ENCODE results near the gene NRG2. TPM values are rescaled to one million over a fixed set of nuclear protein-coding genes. Genes with fewer than 3 reads are reported as not detected.

Gene NRG2
- total and polyA plus RNA-seq, 2 experiments from 2014 or later: 0.37 to 1.3 TPM

DNA sequence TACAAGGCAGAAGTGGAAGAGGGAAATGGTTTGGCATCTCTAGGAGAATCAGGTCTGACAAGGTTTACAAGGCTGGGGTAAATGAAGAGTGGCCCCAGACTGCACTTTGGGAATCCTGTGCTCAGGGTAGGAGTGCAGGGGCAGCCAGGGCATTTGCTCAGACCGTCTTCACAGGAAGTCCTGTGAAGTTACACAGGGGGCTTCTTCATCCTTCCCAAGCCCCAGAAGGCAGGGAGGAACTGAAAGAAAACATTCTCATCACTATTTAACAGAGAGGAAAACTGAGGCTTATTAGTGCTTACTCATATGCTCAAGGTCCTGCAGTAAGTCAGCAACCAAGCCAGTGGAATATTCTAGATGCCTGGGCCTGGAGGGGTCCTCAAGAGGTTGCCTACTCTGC, 80.7 kb downstream of the NRG2 start:
- H3K4me1 ChIP-seq (ENCODE audit: insufficient read depth): no peaks in the 10 kb centered on the region
- H3K27me3 ChIP-seq (ENCODE audit: insufficient read depth): no peaks in the 10 kb centered on the region
- H3K4me2 ChIP-seq: no peak overlapping the region
- no peaks in the 10 kb centered on the region for H3F3A ChIP-seq (replicated peaks; ENCODE audit: low read depth)
- Mint-ChIP-seq H3K27ac (no peak overlapping the region), H3K9me3 (no peaks in the 10 kb centered on the region), H3K4me1 (no peaks in the 10 kb centered on the region), H3K36me3 (ENCODE audit: low read depth) (no peaks in the 10 kb centered on the region), H3K4me3 (no peak overlapping the region), H3K27me3 (ENCODE audit: insufficient read depth, low read depth, poor library complexity) (peaks cover 8% of the 10 kb centered on the region)
- DNase-seq (ENCODE audit: low spot score): no peak
- H3K4me3 ChIP-seq: no peak overlapping the region
- H3K9me2 ChIP-seq (ENCODE audit: insufficient read depth): no peaks in the 10 kb centered on the region
- H2AFZ ChIP-seq: no peak overlapping the region
- no peaks in the 10 kb centered on the region for H3K79me2 ChIP-seq (replicated peaks; ENCODE audit: insufficient read depth)
- no peak overlapping the region for H3K27ac ChIP-seq (ENCODE audit: low read depth)
- no peak for TF ChIP-seq STAT1 (IDR thresholded peaks at IDR 0.05; ENCODE audit: unreplicated experiment)
- TF ChIP-seq CREB1 (CRISPR knock-in tag; IDR thresholded peaks at IDR 0.05; ENCODE audit: low read depth): no peak
- TF ChIP-seq, protein P1, sequence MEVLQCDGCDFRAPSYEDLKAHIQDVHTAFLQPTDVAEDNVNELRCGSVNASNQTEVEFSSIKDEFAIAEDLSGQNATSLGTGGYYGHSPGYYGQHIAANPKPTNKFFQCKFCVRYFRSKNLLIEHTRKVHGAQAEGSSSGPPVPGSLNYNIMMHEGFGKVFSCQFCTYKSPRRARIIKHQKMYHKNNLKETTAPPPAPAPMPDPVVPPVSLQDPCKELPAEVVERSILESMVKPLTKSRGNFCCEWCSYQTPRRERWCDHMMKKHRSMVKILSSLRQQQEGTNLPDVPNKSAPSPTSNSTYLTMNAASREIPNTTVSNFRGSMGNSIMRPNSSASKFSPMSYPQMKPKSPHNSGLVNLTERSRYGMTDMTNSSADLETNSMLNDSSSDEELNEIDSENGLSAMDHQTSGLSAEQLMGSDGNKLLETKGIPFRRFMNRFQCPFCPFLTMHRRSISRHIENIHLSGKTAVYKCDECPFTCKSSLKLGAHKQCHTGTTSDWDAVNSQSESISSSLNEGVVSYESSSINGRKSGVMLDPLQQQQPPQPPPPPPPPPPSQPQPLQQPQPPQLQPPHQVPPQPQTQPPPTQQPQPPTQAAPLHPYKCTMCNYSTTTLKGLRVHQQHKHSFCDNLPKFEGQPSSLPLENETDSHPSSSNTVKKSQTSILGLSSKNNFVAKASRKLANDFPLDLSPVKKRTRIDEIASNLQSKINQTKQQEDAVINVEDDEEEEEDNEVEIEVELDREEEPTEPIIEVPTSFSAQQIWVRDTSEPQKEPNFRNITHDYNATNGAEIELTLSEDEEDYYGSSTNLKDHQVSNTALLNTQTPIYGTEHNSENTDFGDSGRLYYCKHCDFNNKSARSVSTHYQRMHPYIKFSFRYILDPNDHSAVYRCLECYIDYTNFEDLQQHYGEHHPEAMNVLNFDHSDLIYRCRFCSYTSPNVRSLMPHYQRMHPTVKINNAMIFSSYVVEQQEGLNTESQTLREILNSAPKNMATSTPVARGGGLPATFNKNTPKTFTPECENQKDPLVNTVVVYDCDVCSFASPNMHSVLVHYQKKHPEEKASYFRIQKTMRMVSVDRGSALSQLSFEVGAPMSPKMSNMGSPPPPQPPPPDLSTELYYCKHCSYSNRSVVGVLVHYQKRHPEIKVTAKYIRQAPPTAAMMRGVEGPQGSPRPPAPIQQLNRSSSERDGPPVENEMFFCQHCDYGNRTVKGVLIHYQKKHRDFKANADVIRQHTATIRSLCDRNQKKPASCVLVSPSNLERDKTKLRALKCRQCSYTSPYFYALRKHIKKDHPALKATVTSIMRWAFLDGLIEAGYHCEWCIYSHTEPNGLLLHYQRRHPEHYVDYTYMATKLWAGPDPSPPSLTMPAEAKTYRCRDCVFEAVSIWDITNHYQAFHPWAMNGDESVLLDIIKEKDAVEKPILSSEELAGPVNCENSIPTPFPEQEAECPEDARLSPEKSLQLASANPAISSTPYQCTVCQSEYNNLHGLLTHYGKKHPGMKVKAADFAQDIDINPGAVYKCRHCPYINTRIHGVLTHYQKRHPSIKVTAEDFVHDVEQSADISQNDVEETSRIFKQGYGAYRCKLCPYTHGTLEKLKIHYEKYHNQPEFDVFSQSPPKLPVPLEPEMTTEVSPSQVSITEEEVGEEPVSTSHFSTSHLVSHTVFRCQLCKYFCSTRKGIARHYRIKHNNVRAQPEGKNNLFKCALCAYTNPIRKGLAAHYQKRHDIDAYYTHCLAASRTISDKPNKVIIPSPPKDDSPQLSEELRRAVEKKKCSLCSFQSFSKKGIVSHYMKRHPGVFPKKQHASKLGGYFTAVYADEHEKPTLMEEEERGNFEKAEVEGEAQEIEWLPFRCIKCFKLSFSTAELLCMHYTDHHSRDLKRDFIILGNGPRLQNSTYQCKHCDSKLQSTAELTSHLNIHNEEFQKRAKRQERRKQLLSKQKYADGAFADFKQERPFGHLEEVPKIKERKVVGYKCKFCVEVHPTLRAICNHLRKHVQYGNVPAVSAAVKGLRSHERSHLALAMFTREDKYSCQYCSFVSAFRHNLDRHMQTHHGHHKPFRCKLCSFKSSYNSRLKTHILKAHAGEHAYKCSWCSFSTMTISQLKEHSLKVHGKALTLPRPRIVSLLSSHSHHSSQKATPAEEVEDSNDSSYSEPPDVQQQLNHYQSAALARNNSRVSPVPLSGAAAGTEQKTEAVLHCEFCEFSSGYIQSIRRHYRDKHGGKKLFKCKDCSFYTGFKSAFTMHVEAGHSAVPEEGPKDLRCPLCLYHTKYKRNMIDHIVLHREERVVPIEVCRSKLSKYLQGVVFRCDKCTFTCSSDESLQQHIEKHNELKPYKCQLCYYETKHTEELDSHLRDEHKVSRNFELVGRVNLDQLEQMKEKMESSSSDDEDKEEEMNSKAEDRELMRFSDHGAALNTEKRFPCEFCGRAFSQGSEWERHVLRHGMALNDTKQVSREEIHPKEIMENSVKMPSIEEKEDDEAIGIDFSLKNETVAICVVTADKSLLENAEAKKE (CRISPR knock-in tag; IDR thresholded peaks at IDR 0.05): no peak
- TF ChIP-seq, protein P2, sequence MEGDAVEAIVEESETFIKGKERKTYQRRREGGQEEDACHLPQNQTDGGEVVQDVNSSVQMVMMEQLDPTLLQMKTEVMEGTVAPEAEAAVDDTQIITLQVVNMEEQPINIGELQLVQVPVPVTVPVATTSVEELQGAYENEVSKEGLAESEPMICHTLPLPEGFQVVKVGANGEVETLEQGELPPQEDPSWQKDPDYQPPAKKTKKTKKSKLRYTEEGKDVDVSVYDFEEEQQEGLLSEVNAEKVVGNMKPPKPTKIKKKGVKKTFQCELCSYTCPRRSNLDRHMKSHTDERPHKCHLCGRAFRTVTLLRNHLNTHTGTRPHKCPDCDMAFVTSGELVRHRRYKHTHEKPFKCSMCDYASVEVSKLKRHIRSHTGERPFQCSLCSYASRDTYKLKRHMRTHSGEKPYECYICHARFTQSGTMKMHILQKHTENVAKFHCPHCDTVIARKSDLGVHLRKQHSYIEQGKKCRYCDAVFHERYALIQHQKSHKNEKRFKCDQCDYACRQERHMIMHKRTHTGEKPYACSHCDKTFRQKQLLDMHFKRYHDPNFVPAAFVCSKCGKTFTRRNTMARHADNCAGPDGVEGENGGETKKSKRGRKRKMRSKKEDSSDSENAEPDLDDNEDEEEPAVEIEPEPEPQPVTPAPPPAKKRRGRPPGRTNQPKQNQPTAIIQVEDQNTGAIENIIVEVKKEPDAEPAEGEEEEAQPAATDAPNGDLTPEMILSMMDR (conservative IDR thresholded peaks at IDR 0.05; ENCODE audit: low read depth in 2 of 2): no peak
- TF ChIP-seq ZNF114 (CRISPR knock-in tag; IDR thresholded peaks at IDR 0.05): no peak
- no peak for TF ChIP-seq ZNF331 (CRISPR knock-in tag; IDR thresholded peaks at IDR 0.05; ENCODE audit: low read depth)
- TF ChIP-seq, protein P3, sequence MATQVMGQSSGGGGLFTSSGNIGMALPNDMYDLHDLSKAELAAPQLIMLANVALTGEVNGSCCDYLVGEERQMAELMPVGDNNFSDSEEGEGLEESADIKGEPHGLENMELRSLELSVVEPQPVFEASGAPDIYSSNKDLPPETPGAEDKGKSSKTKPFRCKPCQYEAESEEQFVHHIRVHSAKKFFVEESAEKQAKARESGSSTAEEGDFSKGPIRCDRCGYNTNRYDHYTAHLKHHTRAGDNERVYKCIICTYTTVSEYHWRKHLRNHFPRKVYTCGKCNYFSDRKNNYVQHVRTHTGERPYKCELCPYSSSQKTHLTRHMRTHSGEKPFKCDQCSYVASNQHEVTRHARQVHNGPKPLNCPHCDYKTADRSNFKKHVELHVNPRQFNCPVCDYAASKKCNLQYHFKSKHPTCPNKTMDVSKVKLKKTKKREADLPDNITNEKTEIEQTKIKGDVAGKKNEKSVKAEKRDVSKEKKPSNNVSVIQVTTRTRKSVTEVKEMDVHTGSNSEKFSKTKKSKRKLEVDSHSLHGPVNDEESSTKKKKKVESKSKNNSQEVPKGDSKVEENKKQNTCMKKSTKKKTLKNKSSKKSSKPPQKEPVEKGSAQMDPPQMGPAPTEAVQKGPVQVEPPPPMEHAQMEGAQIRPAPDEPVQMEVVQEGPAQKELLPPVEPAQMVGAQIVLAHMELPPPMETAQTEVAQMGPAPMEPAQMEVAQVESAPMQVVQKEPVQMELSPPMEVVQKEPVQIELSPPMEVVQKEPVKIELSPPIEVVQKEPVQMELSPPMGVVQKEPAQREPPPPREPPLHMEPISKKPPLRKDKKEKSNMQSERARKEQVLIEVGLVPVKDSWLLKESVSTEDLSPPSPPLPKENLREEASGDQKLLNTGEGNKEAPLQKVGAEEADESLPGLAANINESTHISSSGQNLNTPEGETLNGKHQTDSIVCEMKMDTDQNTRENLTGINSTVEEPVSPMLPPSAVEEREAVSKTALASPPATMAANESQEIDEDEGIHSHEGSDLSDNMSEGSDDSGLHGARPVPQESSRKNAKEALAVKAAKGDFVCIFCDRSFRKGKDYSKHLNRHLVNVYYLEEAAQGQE (IDR thresholded peaks at IDR 0.05; ENCODE audit: unreplicated experiment): no peak
- no peak for TF ChIP-seq JUNB (IDR thresholded peaks at IDR 0.05; ENCODE audit: unreplicated experiment)
- no peak for TF ChIP-seq POLR2AphosphoS5 (IDR thresholded peaks at IDR 0.05; ENCODE audit: low read depth)
- TF ChIP-seq EZH2 (IDR thresholded peaks at IDR 0.05; ENCODE audit: low read depth, unreplicated experiment): no peak
- TF ChIP-seq, protein P4, sequence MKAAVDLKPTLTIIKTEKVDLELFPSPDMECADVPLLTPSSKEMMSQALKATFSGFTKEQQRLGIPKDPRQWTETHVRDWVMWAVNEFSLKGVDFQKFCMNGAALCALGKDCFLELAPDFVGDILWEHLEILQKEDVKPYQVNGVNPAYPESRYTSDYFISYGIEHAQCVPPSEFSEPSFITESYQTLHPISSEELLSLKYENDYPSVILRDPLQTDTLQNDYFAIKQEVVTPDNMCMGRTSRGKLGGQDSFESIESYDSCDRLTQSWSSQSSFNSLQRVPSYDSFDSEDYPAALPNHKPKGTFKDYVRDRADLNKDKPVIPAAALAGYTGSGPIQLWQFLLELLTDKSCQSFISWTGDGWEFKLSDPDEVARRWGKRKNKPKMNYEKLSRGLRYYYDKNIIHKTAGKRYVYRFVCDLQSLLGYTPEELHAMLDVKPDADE (IDR thresholded peaks at IDR 0.05): no peak
- no peak for TF ChIP-seq NANOG (IDR thresholded peaks at IDR 0.05; ENCODE audit: borderline replicate concordance)
- TF ChIP-seq EZH2phosphoT487 (IDR thresholded peaks at IDR 0.05; ENCODE audit: unreplicated experiment): no peak
- H4K20me1 ChIP-seq (replicated peaks; ENCODE audit: insufficient read depth): no peaks in the 10 kb centered on the region
- ATAC-seq: no peak
- no peaks in the 10 kb centered on the region for H3K36me3 ChIP-seq (ENCODE audit: insufficient read depth)

Data from GM23338 (cell line).